HG03175 (cell line): ENCODE results near the gene POU6F2.
A peak's percentile ranks its signal among the peaks of the same experiment; 100 is the strongest.
"Not testable (repeated sequence)": the region's sequence is repeated elsewhere in the genome, so short reads cannot be mapped to it uniquely, and the experiment has no call there.

Experiments used
- ATAC-seq: cut with Tn5 transposase; IDR thresholded peaks from one replicate; pipeline ENCODE4 v1.9.1; 2021; ENCODE audit warnings: mild to moderate bottlenecking, moderate library complexity; ENCODE audit not compliant: unreplicated experiment

POU6F2 gene

GRCh38 chr7:39341083-39341482 lies 363.4 kb downstream of the POU6F2 start:
- ATAC-seq: no peak

- ATAC-seq: no peak
These were observed 365.1 kb downstream of the POU6F2 start for GRCh38 chr7:39342763-39343162.

- ATAC-seq: no peak
These were observed 371.9 kb downstream of the POU6F2 start for GRCh38 chr7:39349452-39350123.

- ATAC-seq: no peak
These were observed 376.1 kb downstream of the POU6F2 start for GRCh38 chr7:39353615-39354376.

- ATAC-seq: no peak
These were observed 378.0 kb downstream of the POU6F2 start for GRCh38 chr7:39355664-39356063.

- ATAC-seq: no peak
These were observed 378.6 kb downstream of the POU6F2 start for GRCh38 chr7:39356172-39356925.

- no peak for ATAC-seq
These were observed 379.9 kb downstream of the POU6F2 start for GRCh38 chr7:39357648-39358047.

- peak; percentile 82 for ATAC-seq
These were observed 382.3 kb downstream of the POU6F2 start for GRCh38 chr7:39360038-39360437.

- no peak for ATAC-seq
These were observed 383.1 kb downstream of the POU6F2 start for GRCh38 chr7:39360766-39361165.

- no peak for ATAC-seq
These were observed 388.1 kb downstream of the POU6F2 start for GRCh38 chr7:39365751-39366295.

- ATAC-seq: no peak
These were observed 389.7 kb downstream of the POU6F2 start for GRCh38 chr7:39367451-39367850.

GRCh38 chr7:39367943-39368342 lies 390.2 kb downstream of the POU6F2 start:
- ATAC-seq: peak; percentile 52

- no peak for ATAC-seq
These were observed 394.7 kb downstream of the POU6F2 start for GRCh38 chr7:39372383-39372782.

GRCh38 chr7:39374436-39375040 lies 396.8 kb downstream of the POU6F2 start:
- ATAC-seq: no peak

- no peak for ATAC-seq
These were observed 397.6 kb downstream of the POU6F2 start for GRCh38 chr7:39375047-39375873.

GRCh38 chr7:39375874-39376190 lies 398.1 kb downstream of the POU6F2 start:
- ATAC-seq: no peak

GRCh38 chr7:39376881-39377280 lies 399.2 kb downstream of the POU6F2 start:
- ATAC-seq: not testable (repeated sequence)

- ATAC-seq: no peak
These were observed 401.7 kb downstream of the POU6F2 start for GRCh38 chr7:39379416-39379815.

- no peak for ATAC-seq
These were observed 405.4 kb downstream of the POU6F2 start for GRCh38 chr7:39383136-39383535.

- ATAC-seq: no peak
These were observed 406.7 kb downstream of the POU6F2 start for GRCh38 chr7:39384386-39384785.
